Spleen (tissue), 7 donors: ENCODE data around the gene SLC9A6.
"Not testable (repeated sequence)": the region's sequence is repeated elsewhere in the genome, so short reads cannot be mapped to it uniquely, and the experiment has no call there.

Experiments used
- POLR2A ChIP-seq, 3 donors: fragments of 450-650 bp; IDR thresholded peaks; one replicate each; pipeline ENCODE4 v1.5.1; 2017; ENCODE audit warnings: antibody characterized with exemption in 3 of 3, mild to moderate bottlenecking in 1 of 3
- TF ChIP-seq, protein P1 (sequence below), 11 experiments: fragments of 200-600 bp in 7 of 11; fragments of 450-650 bp in 4 of 11; sonication (generic) in 4 of 11; IDR thresholded peaks in 8 of 11; conservative IDR thresholded peaks in 3 of 11; 1 replicate in 7 of 11; 2 replicates in 4 of 11; pipeline versions ENCODE4 v1.4.0 to v1.8.0; 2016 to 2021; ENCODE audit warnings: antibody characterized with exemption in 11 of 11, inconsistent platforms in 4 of 11, mild to moderate bottlenecking in 1 of 11
- donor health status: DM: no; HTN: no; CAD: no; lungs with moderate emphysema.
- donor health status: DM: no; HTN: no; CAD: no.
- donor health status: DM: no; HTN: no; CAD: no.

DNA sequence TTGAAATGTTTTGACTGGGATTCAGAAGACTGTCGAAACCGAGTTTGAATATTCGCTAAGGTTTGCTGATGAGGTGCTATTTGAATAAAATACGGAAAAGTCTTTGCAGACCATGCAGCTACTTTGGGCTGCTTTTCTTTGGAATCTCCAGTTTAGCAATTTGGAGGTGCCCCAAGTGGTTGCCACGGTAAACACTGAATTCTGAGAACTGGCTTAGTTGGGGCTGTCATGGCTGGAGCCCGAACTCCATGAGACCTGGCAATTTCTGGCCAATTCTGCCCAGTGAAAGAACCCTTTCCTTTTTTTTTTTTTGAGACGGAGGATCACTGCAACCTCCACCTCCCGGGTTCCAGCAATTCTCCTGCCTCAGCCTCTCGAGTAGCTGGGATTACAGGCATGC lies 65.6 kb downstream of the SLC9A6 start:
- TF ChIP-seq, protein P1, sequence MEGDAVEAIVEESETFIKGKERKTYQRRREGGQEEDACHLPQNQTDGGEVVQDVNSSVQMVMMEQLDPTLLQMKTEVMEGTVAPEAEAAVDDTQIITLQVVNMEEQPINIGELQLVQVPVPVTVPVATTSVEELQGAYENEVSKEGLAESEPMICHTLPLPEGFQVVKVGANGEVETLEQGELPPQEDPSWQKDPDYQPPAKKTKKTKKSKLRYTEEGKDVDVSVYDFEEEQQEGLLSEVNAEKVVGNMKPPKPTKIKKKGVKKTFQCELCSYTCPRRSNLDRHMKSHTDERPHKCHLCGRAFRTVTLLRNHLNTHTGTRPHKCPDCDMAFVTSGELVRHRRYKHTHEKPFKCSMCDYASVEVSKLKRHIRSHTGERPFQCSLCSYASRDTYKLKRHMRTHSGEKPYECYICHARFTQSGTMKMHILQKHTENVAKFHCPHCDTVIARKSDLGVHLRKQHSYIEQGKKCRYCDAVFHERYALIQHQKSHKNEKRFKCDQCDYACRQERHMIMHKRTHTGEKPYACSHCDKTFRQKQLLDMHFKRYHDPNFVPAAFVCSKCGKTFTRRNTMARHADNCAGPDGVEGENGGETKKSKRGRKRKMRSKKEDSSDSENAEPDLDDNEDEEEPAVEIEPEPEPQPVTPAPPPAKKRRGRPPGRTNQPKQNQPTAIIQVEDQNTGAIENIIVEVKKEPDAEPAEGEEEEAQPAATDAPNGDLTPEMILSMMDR (IDR thresholded peaks at IDR 0.05 in 8 of 11, conservative IDR thresholded peaks at IDR 0.05 in 3 of 11): not testable (repeated sequence)
- TF ChIP-seq POLR2A (IDR thresholded peaks at IDR 0.05): not testable (repeated sequence)
